ENCODE results near the gene JMJD8. TPM values are rescaled to one million over a fixed set of nuclear protein-coding genes. Genes with fewer than 3 reads are reported as not detected.

The JMJD8 gene
- total and polyA plus RNA-seq, 9 of the 15 experiments (the other 6 are each of a cell fraction or from before 2014, with no cell fraction given): 1.2 to 50.6 (median 29.3) TPM

GRCh38 chr16:642189-643049 is 41.7 kb downstream of the JMJD8 start (continued):
- TF ChIP-seq ZMIZ1 (IDR thresholded peaks at IDR 0.05; ENCODE audit: low read depth in 2 of 2, low read length in 2 of 2): no peak
- TF ChIP-seq ZFP36 (IDR thresholded peaks at IDR 0.05; ENCODE audit: low read depth, low read length, partially characterized antibody): no peak
- peak; percentile 27; the same call in 1 of the 2 replicates for TF ChIP-seq ZBTB17 (CRISPR knock-in tag; IDR thresholded peaks at IDR 0.05)
- TF ChIP-seq ZNF766 (CRISPR knock-in tag; conservative IDR thresholded peaks at IDR 0.05): 0 out of 2 replicates have a peak, but pooled peaks have one; percentile 2
- TF ChIP-seq MYC (IDR thresholded peaks at IDR 0.05; ENCODE audit: low read depth, low read length): peak; percentile 88
- no peak for TF ChIP-seq MYC (CRISPR knock-in tag; IDR thresholded peaks at IDR 0.05; ENCODE audit: borderline replicate concordance, low read depth)
- TF ChIP-seq ZNF41 (CRISPR knock-in tag; conservative IDR thresholded peaks at IDR 0.05): no peak
- no peak for TF ChIP-seq SREBF2 (CRISPR knock-in tag; IDR thresholded peaks at IDR 0.05)
- TF ChIP-seq SMARCA4 (IDR thresholded peaks at IDR 0.05): no peak
- no peak for TF ChIP-seq STAT6 (CRISPR knock-in tag; IDR thresholded peaks at IDR 0.05)
- TF ChIP-seq E2F3 (CRISPR knock-in tag; IDR thresholded peaks at IDR 0.05): 0 out of 2 replicates have a peak, but pooled peaks have one; percentile 59
- TF ChIP-seq GATAD2A (IDR thresholded peaks at IDR 0.05): no peak
- TF ChIP-seq ERF (CRISPR knock-in tag; IDR thresholded peaks at IDR 0.05): no peak
- TF ChIP-seq ZNF253 (CRISPR knock-in tag; conservative IDR thresholded peaks at IDR 0.05): no peak
- peak; percentile 62 for TF ChIP-seq GABPA (tag; conservative IDR thresholded peaks at IDR 0.05; ENCODE audit: low read depth)
- TF ChIP-seq ZNF24 (IDR thresholded peaks at IDR 0.05): no peak
- TF ChIP-seq SRSF7 (optimal IDR thresholded peaks at IDR 0.05; ENCODE audit: low read depth, low read length): no peak
- TF ChIP-seq HLTF (IDR thresholded peaks at IDR 0.05): no peak
- no peak for TF ChIP-seq CREB3L1 (IDR thresholded peaks at IDR 0.05; ENCODE audit: borderline replicate concordance, low read depth)
- TF ChIP-seq HNRNPL (IDR thresholded peaks at IDR 0.05; ENCODE audit: low read depth, low read length): peak; percentile 13; the same call in 1 of the 2 replicates
- TF ChIP-seq KDM1A (IDR thresholded peaks at IDR 0.05): no peak
- no peak for TF ChIP-seq ZNF324 (CRISPR knock-in tag; IDR thresholded peaks at IDR 0.05)
- TF ChIP-seq ARHGAP35 (IDR thresholded peaks at IDR 0.05; ENCODE audit: partially characterized antibody): no peak

Measured in K562 (cell line).